Measurements from ENCODE around the gene IGF1R.

DNA sequence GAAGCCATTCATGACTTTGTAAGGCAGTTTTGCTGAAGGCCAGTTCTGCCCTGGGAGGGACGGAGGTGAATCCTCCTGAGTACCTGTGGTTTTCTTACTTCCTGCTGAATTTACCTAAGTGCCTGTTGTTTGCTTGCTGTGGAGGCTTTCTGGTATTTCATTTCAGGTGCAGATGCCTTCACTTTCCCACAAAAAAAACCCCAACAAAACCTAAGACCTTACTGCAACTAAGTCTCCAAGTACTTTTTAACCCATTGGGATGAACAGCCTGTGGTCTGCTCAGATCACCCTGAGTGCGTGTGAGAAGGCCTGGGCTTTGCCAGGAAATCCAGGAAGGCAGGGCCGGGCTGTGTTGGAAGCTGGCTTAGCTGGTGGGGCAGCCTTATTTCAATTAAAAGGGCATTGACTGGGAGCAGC lies 65.3 kb downstream of the IGF1R start:
- TF ChIP-seq, protein P1, sequence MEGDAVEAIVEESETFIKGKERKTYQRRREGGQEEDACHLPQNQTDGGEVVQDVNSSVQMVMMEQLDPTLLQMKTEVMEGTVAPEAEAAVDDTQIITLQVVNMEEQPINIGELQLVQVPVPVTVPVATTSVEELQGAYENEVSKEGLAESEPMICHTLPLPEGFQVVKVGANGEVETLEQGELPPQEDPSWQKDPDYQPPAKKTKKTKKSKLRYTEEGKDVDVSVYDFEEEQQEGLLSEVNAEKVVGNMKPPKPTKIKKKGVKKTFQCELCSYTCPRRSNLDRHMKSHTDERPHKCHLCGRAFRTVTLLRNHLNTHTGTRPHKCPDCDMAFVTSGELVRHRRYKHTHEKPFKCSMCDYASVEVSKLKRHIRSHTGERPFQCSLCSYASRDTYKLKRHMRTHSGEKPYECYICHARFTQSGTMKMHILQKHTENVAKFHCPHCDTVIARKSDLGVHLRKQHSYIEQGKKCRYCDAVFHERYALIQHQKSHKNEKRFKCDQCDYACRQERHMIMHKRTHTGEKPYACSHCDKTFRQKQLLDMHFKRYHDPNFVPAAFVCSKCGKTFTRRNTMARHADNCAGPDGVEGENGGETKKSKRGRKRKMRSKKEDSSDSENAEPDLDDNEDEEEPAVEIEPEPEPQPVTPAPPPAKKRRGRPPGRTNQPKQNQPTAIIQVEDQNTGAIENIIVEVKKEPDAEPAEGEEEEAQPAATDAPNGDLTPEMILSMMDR (IDR thresholded peaks at IDR 0.05), result no peak
- TF ChIP-seq POLR2A (IDR thresholded peaks at IDR 0.05), result no peak
